Loucy (cell line): ENCODE results near the gene NEO1.
A peak's percentile ranks its signal among the peaks of the same experiment; 100 is the strongest.

Source experiments
- H2AFZ ChIP-seq: fragments of 200-600 bp; sonication (generic); 2 replicates; pipeline ENCODE4 v1.6.0; 2016; ENCODE audit warnings: antibody characterized with exemption, mild to moderate bottlenecking, low read length, moderate library complexity
- H3F3A ChIP-seq: fragments of 200-600 bp; 2 replicates; pipeline ENCODE4 v1.6.0; 2016; ENCODE audit warnings: antibody characterized with exemption, low read depth, mild to moderate bottlenecking
- H3K27me3 ChIP-seq: fragments of 200-600 bp; sonication (generic); 2 replicates; pipeline ENCODE4 v1.6.1; 2014; ENCODE audit warnings: low read length, mild to moderate bottlenecking; ENCODE audit not compliant: insufficient read depth, poor library complexity, severe bottlenecking
- H3K36me3 ChIP-seq: fragments of 200-600 bp; sonication (generic); 2 replicates; pipeline ENCODE4 v1.6.1; 2016; ENCODE audit warnings: low read length; ENCODE audit not compliant: insufficient read depth
- H3K4me1 ChIP-seq: fragments of 200-600 bp; sonication (generic); 2 replicates; pipeline ENCODE4 v1.5.1; 2014; ENCODE audit warnings: low read length, mild to moderate bottlenecking; ENCODE audit not compliant: insufficient read depth, poor library complexity, severe bottlenecking
- H3K4me2 ChIP-seq: fragments of 200-600 bp; sonication (generic); 2 replicates; pipeline ENCODE4 v1.6.0; 2014; ENCODE audit warnings: antibody characterized with exemption, low read length, low read depth, mild to moderate bottlenecking; ENCODE audit not compliant: poor library complexity, severe bottlenecking
- H3K4me3 ChIP-seq: fragments of 200-600 bp; sonication (generic); 2 replicates; pipeline ENCODE4 v1.5.1; 2014; ENCODE audit warnings: low read length, mild to moderate bottlenecking, mixed read lengths; ENCODE audit not compliant: poor library complexity, severe bottlenecking
- H3K79me2 ChIP-seq: fragments of 200-600 bp; sonication (generic); 2 replicates; pipeline ENCODE4 v1.6.1; 2014; ENCODE audit warnings: low read length; ENCODE audit not compliant: insufficient read depth
- H3K9ac ChIP-seq: fragments of 200-600 bp; sonication (generic); 2 replicates; pipeline ENCODE4 v1.6.0; 2014; ENCODE audit warnings: mild to moderate bottlenecking, low read depth, low read length, moderate library complexity; ENCODE audit not compliant: poor library complexity, severe bottlenecking
- H3K9me2 ChIP-seq: fragments of 200-600 bp; sonication (generic); replicated peaks from 2 replicates; pipeline ENCODE4 v1.6.1; 2016; ENCODE audit warnings: low read depth, low read length, mixed read lengths
- H3K9me3 ChIP-seq: fragments of 200-600 bp; sonication (generic); 2 replicates; pipeline ENCODE4 v1.6.1; 2014; ENCODE audit warnings: mild to moderate bottlenecking, antibody characterized with exemption, low read length, low read depth; ENCODE audit not compliant: insufficient read depth
- H4K20me1 ChIP-seq: fragments of 200-600 bp; sonication (generic); 2 replicates; pipeline ENCODE4 v1.6.0; 2014; ENCODE audit warnings: antibody characterized with exemption, low read length, mild to moderate bottlenecking; ENCODE audit not compliant: insufficient read depth, poor library complexity, severe bottlenecking
- CTCF ChIP-seq: fragments of 200-600 bp; sonication (generic); conservative IDR thresholded peaks from 2 replicates; pipeline ENCODE4 v1.5.1; 2014; ENCODE audit warnings: mild to moderate bottlenecking, antibody characterized with exemption, low read length
- EZH2phosphoT487 ChIP-seq: fragments of 200-600 bp; IDR thresholded peaks from 2 replicates; pipeline ENCODE4 v1.6.1; 2018; ENCODE audit warnings: antibody characterized with exemption, mild to moderate bottlenecking, moderate library complexity, borderline replicate concordance

Gene NEO1

DNA sequence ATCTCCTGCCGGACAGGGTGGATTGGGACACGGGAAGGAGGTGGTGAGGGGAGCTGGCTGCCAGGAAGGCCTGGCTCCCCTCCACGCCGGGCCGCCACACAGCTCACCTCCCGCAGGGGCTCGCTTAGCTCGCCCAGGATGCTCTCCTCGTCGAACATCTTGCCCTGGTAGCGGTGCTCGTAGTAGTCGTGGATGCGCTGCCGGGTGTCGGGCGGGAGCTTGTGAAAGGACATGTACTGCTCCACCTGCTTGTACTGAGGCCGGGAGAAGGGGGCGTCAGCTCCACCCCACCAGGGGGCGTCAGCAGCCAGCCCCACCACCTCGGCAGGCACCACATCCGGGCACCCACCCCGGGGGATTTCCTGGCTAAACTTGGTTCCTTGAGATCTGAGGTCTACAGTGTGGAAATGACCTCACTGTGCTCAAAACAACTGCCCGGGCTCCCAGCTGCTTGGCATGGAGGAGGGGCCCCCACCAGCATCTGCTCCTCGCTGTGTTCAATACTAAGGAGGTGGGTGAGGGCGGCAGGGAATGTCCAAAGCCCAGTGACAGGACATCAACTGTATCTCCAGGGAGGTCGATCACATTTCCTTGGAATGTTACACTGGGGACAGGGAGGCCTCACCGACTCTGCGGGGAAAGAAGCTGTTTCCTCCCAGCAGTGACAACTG is 273.1 kb downstream of the NEO1 start:
- no peaks in the 10 kb centered on the region for H3K36me3 ChIP-seq
- H3K27me3 ChIP-seq: no peaks in the 10 kb centered on the region
- TF ChIP-seq CTCF (peak; percentile 55), EZH2phosphoT487 (no peak)
- no peaks in the 10 kb centered on the region for H3K9me3 ChIP-seq
- H3F3A ChIP-seq: no peaks in the 10 kb centered on the region
- no peak overlapping the region for H3K4me3 ChIP-seq
- H3K4me1 ChIP-seq: no peaks in the 10 kb centered on the region
- no peak overlapping the region for H3K4me2 ChIP-seq
- no peak overlapping the region for H3K9ac ChIP-seq
- no peaks in the 10 kb centered on the region for H3K9me2 ChIP-seq
- H4K20me1 ChIP-seq: no peaks in the 10 kb centered on the region
- H3K79me2 ChIP-seq: no peaks in the 10 kb centered on the region
- no peak overlapping the region; the same call in 1 of the 2 replicates for H2AFZ ChIP-seq

- no peaks in the 10 kb centered on the region for H3F3A ChIP-seq
- no peak for TF ChIP-seq EZH2phosphoT487
- no peak for TF ChIP-seq CTCF
- no peaks in the 10 kb centered on the region for H3K9me3 ChIP-seq
- no peak overlapping the region for H3K4me3 ChIP-seq
- no peak overlapping the region; the same call in 1 of the 2 replicates for H2AFZ ChIP-seq
- H3K4me1 ChIP-seq: no peaks in the 10 kb centered on the region
- H3K9me2 ChIP-seq: no peaks in the 10 kb centered on the region
- H3K27me3 ChIP-seq: no peaks in the 10 kb centered on the region
- no peak overlapping the region for H3K9ac ChIP-seq
- no peaks in the 10 kb centered on the region for H4K20me1 ChIP-seq
- H3K36me3 ChIP-seq: no peaks in the 10 kb centered on the region
- H3K79me2 ChIP-seq: no peaks in the 10 kb centered on the region
- no peak overlapping the region for H3K4me2 ChIP-seq
Observed at GRCh38 chr15:73326157-73326556, 273.9 kb downstream of the NEO1 start.

GRCh38 chr15:73328149-73328820 is 276.0 kb downstream of the NEO1 start:
- Histone ChIP-seq H3K36me3 (no peaks in the 10 kb centered on the region), H4K20me1 (no peaks in the 10 kb centered on the region), H3K9ac (no peak overlapping the region), H3K4me2 (no peak overlapping the region), H3K4me1 (no peaks in the 10 kb centered on the region), H2AFZ (no peak overlapping the region), H3K9me2 (no peaks in the 10 kb centered on the region), H3K27me3 (no peaks in the 10 kb centered on the region), H3K4me3 (no peak overlapping the region), H3K79me2 (no peaks in the 10 kb centered on the region), H3F3A (no peaks in the 10 kb centered on the region), H3K9me3 (no peaks in the 10 kb centered on the region)
- TF ChIP-seq CTCF (no peak), EZH2phosphoT487 (no peak)
